ENCODE measurements around the gene KRT26. TPM values are rescaled to one million over a fixed set of nuclear protein-coding genes. Genes with fewer than 3 reads are reported as not detected.

Gene KRT26
- total and polyA plus RNA-seq, 2 donors (not counting 1 experiment from before 2014, with no cell fraction given) = not detected

DNA sequence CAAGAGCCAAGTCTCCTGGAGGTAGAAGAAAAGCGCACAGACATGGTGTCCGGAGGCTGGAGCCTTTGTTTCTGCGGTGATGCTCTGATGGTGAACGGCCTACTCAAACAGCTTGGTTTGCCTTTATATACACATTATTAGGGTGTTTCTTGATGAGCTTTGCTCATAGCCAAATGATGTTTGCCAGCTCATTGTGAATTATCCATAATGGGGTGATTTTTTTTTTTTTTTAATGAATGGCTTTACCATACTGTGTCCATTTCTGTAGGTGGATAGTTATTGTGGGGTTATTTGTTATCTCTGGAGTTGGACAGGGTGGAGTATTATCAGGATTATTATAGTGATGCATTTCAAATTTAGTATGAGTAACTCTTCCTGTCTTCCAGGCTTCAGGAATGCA lies 10.4 kb upstream of the KRT26 start, which contains the start of gene KRT27:
Gene KRT27, minus strand, starts transcription at position 101 of the 400 bp plus-strand sequence. Its CDS starts 57 bp downstream, at position 44.
- H3K9ac ChIP-seq (ENCODE audit: insufficient read depth, low read length) = no peak within 1 kb of the TSS
- no peaks in the 10 kb centered on the region for H3K79me2 ChIP-seq (ENCODE audit: control insufficient read depth, insufficient read depth, low read length)
- no peaks in the 10 kb centered on the region for H3K36me3 ChIP-seq (ENCODE audit: control insufficient read depth, insufficient read depth, low read length)
- H4K20me1 ChIP-seq (ENCODE audit: control insufficient read depth, extremely low read depth, insufficient read depth, low read length) = no peaks in the 10 kb centered on the region
- no peaks in the 10 kb centered on the region for H3K9me3 ChIP-seq (ENCODE audit: control insufficient read depth, insufficient read depth, low read depth, low read length)
- no peak within 1 kb of the TSS for H3K4me2 ChIP-seq (ENCODE audit: extremely low read depth, insufficient read depth, low read length)
- H3K4me1 ChIP-seq (ENCODE audit: control insufficient read depth, extremely low read depth, insufficient read depth, low read length) = no peaks in the 10 kb centered on the region
- no peak for DNase-seq (ENCODE audit: low read depth in 2 of 2)
- peaks cover 10% of the 10 kb centered on the region for H3K27me3 ChIP-seq (ENCODE audit: control insufficient read depth, insufficient read depth, low read length)
- no peak within 1 kb of the TSS for H3K27ac ChIP-seq (ENCODE audit: insufficient read depth, low read length)
- TF ChIP-seq, protein P1, sequence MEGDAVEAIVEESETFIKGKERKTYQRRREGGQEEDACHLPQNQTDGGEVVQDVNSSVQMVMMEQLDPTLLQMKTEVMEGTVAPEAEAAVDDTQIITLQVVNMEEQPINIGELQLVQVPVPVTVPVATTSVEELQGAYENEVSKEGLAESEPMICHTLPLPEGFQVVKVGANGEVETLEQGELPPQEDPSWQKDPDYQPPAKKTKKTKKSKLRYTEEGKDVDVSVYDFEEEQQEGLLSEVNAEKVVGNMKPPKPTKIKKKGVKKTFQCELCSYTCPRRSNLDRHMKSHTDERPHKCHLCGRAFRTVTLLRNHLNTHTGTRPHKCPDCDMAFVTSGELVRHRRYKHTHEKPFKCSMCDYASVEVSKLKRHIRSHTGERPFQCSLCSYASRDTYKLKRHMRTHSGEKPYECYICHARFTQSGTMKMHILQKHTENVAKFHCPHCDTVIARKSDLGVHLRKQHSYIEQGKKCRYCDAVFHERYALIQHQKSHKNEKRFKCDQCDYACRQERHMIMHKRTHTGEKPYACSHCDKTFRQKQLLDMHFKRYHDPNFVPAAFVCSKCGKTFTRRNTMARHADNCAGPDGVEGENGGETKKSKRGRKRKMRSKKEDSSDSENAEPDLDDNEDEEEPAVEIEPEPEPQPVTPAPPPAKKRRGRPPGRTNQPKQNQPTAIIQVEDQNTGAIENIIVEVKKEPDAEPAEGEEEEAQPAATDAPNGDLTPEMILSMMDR (conservative IDR thresholded peaks at IDR 0.05 in 1 of 2, IDR thresholded peaks at IDR 0.05 in 1 of 2; ENCODE audit: low read depth in 1 of 2, low read length in 2 of 2) = no peak
- TF ChIP-seq EZH2 (IDR thresholded peaks at IDR 0.05; ENCODE audit: low read length, missing control alignments) = no peak
- no peak within 1 kb of the TSS for H2AFZ ChIP-seq (ENCODE audit: low read length)
- H3K4me3 ChIP-seq (replicated peaks in 1 of 4; ENCODE audit: control extremely low read depth in 1 of 4, insufficient read depth in 1 of 4, low read depth in 3 of 4, low read length in 4 of 4) = no peak within 1 kb of the TSS

DNA sequence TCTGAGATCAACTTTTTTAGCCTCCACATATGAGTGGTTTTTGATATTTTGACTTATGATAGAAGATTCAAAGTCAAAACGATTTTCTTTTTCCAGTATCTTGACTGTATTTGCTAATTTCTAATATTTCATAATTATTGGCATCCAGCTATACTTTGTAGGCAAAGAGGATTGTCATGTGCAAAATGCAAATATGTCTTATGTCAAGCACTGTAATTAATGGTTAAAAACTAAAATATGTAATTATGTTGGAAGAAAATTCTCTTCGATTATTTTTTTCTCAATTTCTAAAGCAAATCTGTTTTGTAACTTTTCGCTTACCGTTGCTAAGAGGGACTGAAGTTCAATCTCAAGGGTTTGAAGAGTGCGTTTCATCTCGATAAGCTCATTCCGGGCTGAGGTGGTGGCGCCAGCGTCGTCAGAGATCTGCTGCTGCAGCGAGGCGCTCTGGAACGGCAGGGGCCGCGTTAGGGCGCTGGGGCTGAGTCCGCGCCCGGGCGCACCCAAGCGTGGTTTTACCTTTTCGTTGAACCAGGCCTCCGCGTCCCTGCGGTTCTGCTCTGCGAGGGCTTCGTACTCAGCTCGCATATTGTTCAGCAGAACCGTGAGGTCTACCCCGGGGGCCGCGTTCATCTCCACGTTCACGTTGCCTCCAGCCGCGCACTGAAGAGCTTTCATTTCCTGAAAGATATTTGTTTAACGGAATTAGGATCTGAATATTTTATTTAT lies 7.3 kb upstream of the KRT26 start:
- Histone ChIP-seq H3K9me3 (ENCODE audit: control insufficient read depth, insufficient read depth, low read depth, low read length) (no peaks in the 10 kb centered on the region), H4K20me1 (ENCODE audit: control insufficient read depth, extremely low read depth, insufficient read depth, low read length) (no peaks in the 10 kb centered on the region), H3K9ac (ENCODE audit: insufficient read depth, low read length) (no peak overlapping the region), H3K4me2 (ENCODE audit: extremely low read depth, insufficient read depth, low read length) (no peak overlapping the region), H2AFZ (ENCODE audit: low read length) (no peak overlapping the region), H3K4me1 (ENCODE audit: control insufficient read depth, extremely low read depth, insufficient read depth, low read length) (no peaks in the 10 kb centered on the region), H3K4me3 (replicated peaks in 1 of 4; ENCODE audit: control extremely low read depth in 1 of 4, insufficient read depth in 1 of 4, low read depth in 3 of 4, low read length in 4 of 4) (peak overlapping the region in 1 of 4 experiments; percentile 30), H3K27me3 (ENCODE audit: control insufficient read depth, insufficient read depth, low read length) (peaks cover 20% of the 10 kb centered on the region), H3K36me3 (ENCODE audit: control insufficient read depth, insufficient read depth, low read length) (no peaks in the 10 kb centered on the region), H3K27ac (ENCODE audit: insufficient read depth, low read length) (no peak overlapping the region), H3K79me2 (ENCODE audit: control insufficient read depth, insufficient read depth, low read length) (no peaks in the 10 kb centered on the region)
- peak in 1 of 2 donors; percentile 6 for DNase-seq (ENCODE audit: low read depth in 2 of 2)
- TF ChIP-seq, protein P1 (conservative IDR thresholded peaks at IDR 0.05 in 1 of 2, IDR thresholded peaks at IDR 0.05 in 1 of 2; ENCODE audit: low read depth in 1 of 2, low read length in 2 of 2) = no peak
- TF ChIP-seq EZH2 (IDR thresholded peaks at IDR 0.05; ENCODE audit: low read length, missing control alignments) = no peak

DNA sequence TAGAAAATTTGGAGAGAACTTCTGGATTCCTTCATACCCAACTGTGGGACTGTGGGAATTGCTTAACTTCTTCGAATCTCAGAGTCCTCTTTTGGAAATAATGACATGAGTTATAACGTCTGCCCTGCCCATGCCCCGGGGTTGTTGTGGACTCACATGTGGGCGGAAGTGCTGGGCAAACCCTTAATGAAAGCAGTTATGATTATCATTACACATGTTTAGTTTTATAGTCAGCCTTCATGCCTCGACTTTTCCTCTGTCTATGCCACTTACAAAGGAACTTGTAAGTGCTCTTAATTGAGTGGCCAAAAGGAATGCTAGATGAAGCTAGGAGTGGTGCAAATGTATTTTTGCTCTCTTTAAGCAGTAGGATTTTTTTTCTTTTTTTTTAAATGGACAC lies 6.5 kb upstream of the KRT26 start:
- H3K79me2 ChIP-seq (ENCODE audit: control insufficient read depth, insufficient read depth, low read length) = no peaks in the 10 kb centered on the region
- H3K9ac ChIP-seq (ENCODE audit: insufficient read depth, low read length) = no peak overlapping the region
- H3K27ac ChIP-seq (ENCODE audit: insufficient read depth, low read length) = no peak overlapping the region
- no peaks in the 10 kb centered on the region for H3K4me1 ChIP-seq (ENCODE audit: control insufficient read depth, extremely low read depth, insufficient read depth, low read length)
- DNase-seq (ENCODE audit: low read depth in 2 of 2) = no peak
- H3K9me3 ChIP-seq (ENCODE audit: control insufficient read depth, insufficient read depth, low read depth, low read length) = no peaks in the 10 kb centered on the region
- no peaks in the 10 kb centered on the region for H3K36me3 ChIP-seq (ENCODE audit: control insufficient read depth, insufficient read depth, low read length)
- TF ChIP-seq, protein P1 (conservative IDR thresholded peaks at IDR 0.05 in 1 of 2, IDR thresholded peaks at IDR 0.05 in 1 of 2; ENCODE audit: low read depth in 1 of 2, low read length in 2 of 2) = no peak
- no peak for TF ChIP-seq EZH2 (IDR thresholded peaks at IDR 0.05; ENCODE audit: low read length, missing control alignments)
- H4K20me1 ChIP-seq (ENCODE audit: control insufficient read depth, extremely low read depth, insufficient read depth, low read length) = no peaks in the 10 kb centered on the region
- H3K27me3 ChIP-seq (ENCODE audit: control insufficient read depth, insufficient read depth, low read length) = peaks cover 20% of the 10 kb centered on the region
- H3K4me3 ChIP-seq (replicated peaks in 1 of 4; ENCODE audit: control extremely low read depth in 1 of 4, insufficient read depth in 1 of 4, low read depth in 3 of 4, low read length in 4 of 4) = no peak overlapping the region
- no peak overlapping the region for H3K4me2 ChIP-seq (ENCODE audit: extremely low read depth, insufficient read depth, low read length)
- no peak overlapping the region for H2AFZ ChIP-seq (ENCODE audit: low read length)

Data from fibroblast of lung (primary cell).